ENCODE results near the gene SPDYC. TPM values are rescaled to one million over a fixed set of nuclear protein-coding genes. Genes with fewer than 3 reads are reported as not detected.

The SPDYC gene
- total RNA-seq, 1 donor from 2014 or later, result not detected

DNA sequence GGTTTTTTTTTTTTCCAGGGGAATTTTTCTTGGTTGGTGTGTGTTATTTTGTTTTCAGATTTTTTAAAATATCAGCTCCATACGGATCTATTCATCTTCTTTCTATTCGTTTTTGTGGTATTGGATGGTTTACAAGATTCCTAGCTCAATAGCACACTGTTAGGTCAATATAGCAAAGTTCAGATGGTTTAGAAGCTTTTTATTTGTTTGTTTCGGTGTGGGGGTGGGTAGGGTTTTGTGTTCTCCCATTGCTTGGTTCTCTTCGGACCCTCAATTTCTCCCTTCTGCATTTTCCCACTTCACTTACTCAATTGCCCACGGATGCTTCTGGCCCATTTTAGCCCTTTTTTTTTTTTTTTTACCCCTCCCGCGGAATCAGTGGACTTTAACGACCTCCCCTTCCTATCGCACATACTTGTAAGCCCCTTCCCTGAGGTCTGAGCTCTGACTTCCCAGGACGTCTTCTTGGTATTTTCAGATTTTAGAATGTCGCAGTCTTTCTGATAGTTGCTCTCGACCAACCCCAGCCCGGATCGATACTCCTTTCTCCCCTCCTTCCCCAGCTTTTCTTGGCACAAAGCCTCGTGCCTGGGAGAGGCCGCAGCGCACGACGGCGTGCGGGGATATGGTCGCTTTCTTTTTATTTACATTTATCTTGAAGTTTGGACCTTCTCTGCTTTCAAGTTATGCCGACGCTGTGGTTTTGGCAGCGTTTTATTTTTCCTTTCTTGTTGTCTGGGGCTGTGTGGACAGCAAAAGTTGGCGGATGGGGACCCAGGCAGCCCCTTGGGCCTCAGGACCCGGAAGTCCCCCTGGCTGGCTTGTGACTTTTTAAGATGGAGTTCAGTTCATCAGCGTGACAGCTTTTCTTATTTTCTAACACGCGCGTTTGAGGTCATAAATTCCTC, 4.4 kb upstream of the SPDYC start:
- TF ChIP-seq, protein P1, sequence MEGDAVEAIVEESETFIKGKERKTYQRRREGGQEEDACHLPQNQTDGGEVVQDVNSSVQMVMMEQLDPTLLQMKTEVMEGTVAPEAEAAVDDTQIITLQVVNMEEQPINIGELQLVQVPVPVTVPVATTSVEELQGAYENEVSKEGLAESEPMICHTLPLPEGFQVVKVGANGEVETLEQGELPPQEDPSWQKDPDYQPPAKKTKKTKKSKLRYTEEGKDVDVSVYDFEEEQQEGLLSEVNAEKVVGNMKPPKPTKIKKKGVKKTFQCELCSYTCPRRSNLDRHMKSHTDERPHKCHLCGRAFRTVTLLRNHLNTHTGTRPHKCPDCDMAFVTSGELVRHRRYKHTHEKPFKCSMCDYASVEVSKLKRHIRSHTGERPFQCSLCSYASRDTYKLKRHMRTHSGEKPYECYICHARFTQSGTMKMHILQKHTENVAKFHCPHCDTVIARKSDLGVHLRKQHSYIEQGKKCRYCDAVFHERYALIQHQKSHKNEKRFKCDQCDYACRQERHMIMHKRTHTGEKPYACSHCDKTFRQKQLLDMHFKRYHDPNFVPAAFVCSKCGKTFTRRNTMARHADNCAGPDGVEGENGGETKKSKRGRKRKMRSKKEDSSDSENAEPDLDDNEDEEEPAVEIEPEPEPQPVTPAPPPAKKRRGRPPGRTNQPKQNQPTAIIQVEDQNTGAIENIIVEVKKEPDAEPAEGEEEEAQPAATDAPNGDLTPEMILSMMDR (IDR thresholded peaks at IDR 0.05; ENCODE audit: insufficient read depth, low read depth, low read length), result no peak
- TF ChIP-seq EZH2 (IDR thresholded peaks at IDR 0.05; ENCODE audit: insufficient read depth, low read length), result no peak
- no peaks in the 10 kb centered on the region for H3K79me2 ChIP-seq (ENCODE audit: insufficient read depth, low read length)
- H3K9ac ChIP-seq (ENCODE audit: low read length), result no peak overlapping the region
- peak overlapping the region; percentile 43 for H2AFZ ChIP-seq (ENCODE audit: low read depth, low read length)
- Mint-ChIP-seq H3K4me3 (ENCODE audit: unreplicated experiment) (no peak overlapping the region), H3K27ac (ENCODE audit: unreplicated experiment) (no peak overlapping the region), H3K9me3 (ENCODE audit: unreplicated experiment) (no peaks in the 10 kb centered on the region), H3K27me3 (ENCODE audit: low read depth, unreplicated experiment) (peaks cover 3% of the 10 kb centered on the region), H3K4me1 (ENCODE audit: low read depth, unreplicated experiment) (no peaks in the 10 kb centered on the region), H3K36me3 (ENCODE audit: low read depth, unreplicated experiment) (no peaks in the 10 kb centered on the region)
- FAIRE-seq (no peak), DNase-seq (ENCODE audit: low read depth) (no peak)
- H3K27me3 ChIP-seq (ENCODE audit: insufficient read depth, low read length), result no peaks in the 10 kb centered on the region
- no peaks in the 10 kb centered on the region for H4K20me1 ChIP-seq (ENCODE audit: insufficient read depth, low read length)
- peak overlapping the region; percentile 38 for H3K4me2 ChIP-seq (ENCODE audit: low read length)
- no peaks in the 10 kb centered on the region for H3K4me1 ChIP-seq (ENCODE audit: insufficient read depth, low read length)
- no peak overlapping the region for H3K4me3 ChIP-seq (ENCODE audit: insufficient read depth, low read depth, low read length)
- no peaks in the 10 kb centered on the region for H3K9me3 ChIP-seq (ENCODE audit: insufficient read depth, low read depth, low read length)
- H3K36me3 ChIP-seq (ENCODE audit: insufficient read depth, low read length), result no peaks in the 10 kb centered on the region
- no peak overlapping the region for H3K27ac ChIP-seq (ENCODE audit: low read depth, low read length)

DNA sequence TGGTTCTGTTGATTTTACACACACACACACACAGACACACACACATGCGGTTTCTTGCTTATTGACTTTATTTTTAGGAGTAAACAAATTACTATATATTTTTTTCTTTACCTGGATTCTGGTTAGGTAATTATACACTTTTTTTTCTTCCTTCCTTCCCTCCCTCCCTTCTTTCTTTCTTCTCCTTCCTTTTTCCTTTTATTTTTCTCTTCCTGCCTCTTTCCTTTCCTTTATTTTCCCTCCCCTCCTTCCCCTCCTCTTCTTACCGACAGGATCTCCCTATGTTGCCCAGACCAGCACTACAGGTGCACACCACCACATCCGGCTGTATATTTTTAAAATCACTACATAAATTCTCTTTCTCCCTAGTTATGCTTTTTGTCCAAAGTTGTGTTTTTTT, 3.1 kb upstream of the SPDYC start:
- no peaks in the 10 kb centered on the region for H3K79me2 ChIP-seq (ENCODE audit: insufficient read depth, low read length)
- H3K27ac ChIP-seq (ENCODE audit: low read depth, low read length), result no peak overlapping the region
- no peaks in the 10 kb centered on the region for H3K4me1 ChIP-seq (ENCODE audit: insufficient read depth, low read length)
- Mint-ChIP-seq H3K36me3 (ENCODE audit: low read depth, unreplicated experiment) (no peaks in the 10 kb centered on the region), H3K9me3 (ENCODE audit: unreplicated experiment) (no peaks in the 10 kb centered on the region), H3K4me3 (ENCODE audit: unreplicated experiment) (no peak overlapping the region), H3K27ac (ENCODE audit: unreplicated experiment) (no peak overlapping the region), H3K27me3 (ENCODE audit: low read depth, unreplicated experiment) (no peaks in the 10 kb centered on the region), H3K4me1 (ENCODE audit: low read depth, unreplicated experiment) (no peaks in the 10 kb centered on the region)
- H3K9ac ChIP-seq (ENCODE audit: low read length), result no peak overlapping the region
- no peak overlapping the region for H2AFZ ChIP-seq (ENCODE audit: low read depth, low read length)
- no peaks in the 10 kb centered on the region for H3K9me3 ChIP-seq (ENCODE audit: insufficient read depth, low read depth, low read length)
- FAIRE-seq (no peak), DNase-seq (ENCODE audit: low read depth) (no peak)
- TF ChIP-seq, protein P1 (IDR thresholded peaks at IDR 0.05; ENCODE audit: insufficient read depth, low read depth, low read length), result no peak
- TF ChIP-seq EZH2 (IDR thresholded peaks at IDR 0.05; ENCODE audit: insufficient read depth, low read length), result no peak
- no peaks in the 10 kb centered on the region for H3K27me3 ChIP-seq (ENCODE audit: insufficient read depth, low read length)
- H4K20me1 ChIP-seq (ENCODE audit: insufficient read depth, low read length), result no peaks in the 10 kb centered on the region
- H3K4me2 ChIP-seq (ENCODE audit: low read length), result no peak overlapping the region
- H3K4me3 ChIP-seq (ENCODE audit: insufficient read depth, low read depth, low read length), result no peak overlapping the region
- no peaks in the 10 kb centered on the region for H3K36me3 ChIP-seq (ENCODE audit: insufficient read depth, low read length)

DNA sequence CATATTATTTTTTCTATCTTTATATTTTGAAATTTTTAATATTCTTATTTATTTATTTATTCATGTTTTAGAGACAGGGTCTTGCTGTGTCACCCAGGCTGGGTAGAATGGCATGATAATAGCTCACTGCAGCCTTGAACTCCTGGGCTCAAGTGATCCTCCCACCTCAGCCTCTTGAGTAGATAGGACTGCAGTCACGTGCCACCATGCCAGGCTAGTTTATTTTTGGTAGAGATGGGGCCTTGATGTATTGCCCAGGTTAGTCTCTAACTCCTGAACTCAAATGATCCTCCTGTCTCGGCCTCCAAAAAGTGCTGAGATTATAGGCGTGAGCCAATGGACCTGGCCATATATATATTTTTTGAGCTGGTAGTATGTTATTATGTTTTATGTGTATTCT, 2.4 kb upstream of the SPDYC start:
- Histone ChIP-seq H3K4me1 (ENCODE audit: insufficient read depth, low read length) (no peaks in the 10 kb centered on the region), H4K20me1 (ENCODE audit: insufficient read depth, low read length) (no peaks in the 10 kb centered on the region), H3K9ac (ENCODE audit: low read length) (no peak overlapping the region), H3K4me3 (ENCODE audit: insufficient read depth, low read depth, low read length) (no peak overlapping the region), H3K9me3 (ENCODE audit: insufficient read depth, low read depth, low read length) (no peaks in the 10 kb centered on the region), H3K27ac (ENCODE audit: low read depth, low read length) (no peak overlapping the region), H3K79me2 (ENCODE audit: insufficient read depth, low read length) (no peaks in the 10 kb centered on the region), H2AFZ (ENCODE audit: low read depth, low read length) (no peak overlapping the region), H3K4me2 (ENCODE audit: low read length) (no peak overlapping the region), H3K27me3 (ENCODE audit: insufficient read depth, low read length) (no peaks in the 10 kb centered on the region), H3K36me3 (ENCODE audit: insufficient read depth, low read length) (no peaks in the 10 kb centered on the region)
- H3K4me3 Mint-ChIP-seq (ENCODE audit: unreplicated experiment), result no peak overlapping the region
- H3K36me3 Mint-ChIP-seq (ENCODE audit: low read depth, unreplicated experiment), result no peaks in the 10 kb centered on the region
- H3K27me3 Mint-ChIP-seq (ENCODE audit: low read depth, unreplicated experiment), result no peaks in the 10 kb centered on the region
- H3K9me3 Mint-ChIP-seq (ENCODE audit: unreplicated experiment), result no peaks in the 10 kb centered on the region
- DNase-seq (ENCODE audit: low read depth), result no peak
- no peak for FAIRE-seq
- TF ChIP-seq EZH2 (IDR thresholded peaks at IDR 0.05; ENCODE audit: insufficient read depth, low read length), result no peak
- TF ChIP-seq, protein P1 (IDR thresholded peaks at IDR 0.05; ENCODE audit: insufficient read depth, low read depth, low read length), result no peak
- no peak overlapping the region for H3K27ac Mint-ChIP-seq (ENCODE audit: unreplicated experiment)
- no peaks in the 10 kb centered on the region for H3K4me1 Mint-ChIP-seq (ENCODE audit: low read depth, unreplicated experiment)

Data from astrocyte (in vitro differentiated cells and primary cell).